Mesenchymal stem cell (in vitro differentiated cells and primary cell): ENCODE results near the gene PODXL2.
A peak's percentile ranks its signal among the peaks of the same experiment; 100 is the strongest.

Experiments used
- DNase-seq: peaks from one replicate; pipeline ENCODE4 v3.0.0-alpha.2; 2013
- H2AFZ ChIP-seq: one replicate; pipeline ENCODE4 v1.6.1; 2013; ENCODE audit warnings: low read depth, mild to moderate bottlenecking, control low read depth, inconsistent platforms, low read length, moderate library complexity
- H2AK5ac ChIP-seq: 2 replicates; pipeline ENCODE4 v1.6.1; 2013; ENCODE audit warnings: low read length, moderate library complexity, mild to moderate bottlenecking, inconsistent platforms; ENCODE audit not compliant: severe bottlenecking
- H2BK120ac ChIP-seq: one replicate; pipeline ENCODE4 v1.6.1; 2013; ENCODE audit warnings: low read depth, mild to moderate bottlenecking, inconsistent platforms, low read length, moderate library complexity
- H2BK12ac ChIP-seq, 2 experiments: one replicate each; pipeline ENCODE4 v1.6.1; 2013; ENCODE audit warnings: inconsistent platforms in 2 of 2, low read length in 2 of 2, mild to moderate bottlenecking in 2 of 2, moderate library complexity in 2 of 2, control low read depth in 1 of 2
- H2BK15ac ChIP-seq: one replicate; pipeline ENCODE4 v1.6.1; 2013; ENCODE audit warnings: mild to moderate bottlenecking, low read depth, inconsistent platforms; ENCODE audit not compliant: poor library complexity, severe bottlenecking
- H2BK5ac ChIP-seq: 2 replicates; pipeline ENCODE4 v1.6.1; 2013; ENCODE audit warnings: low read depth, mild to moderate bottlenecking, low read length, control low read depth, inconsistent platforms; ENCODE audit not compliant: poor library complexity, severe bottlenecking
- H3K14ac ChIP-seq, 2 experiments: one replicate each; pipeline ENCODE4 v1.6.1; 2013; ENCODE audit warnings: inconsistent platforms in 2 of 2, low read length in 2 of 2, control low read depth in 1 of 2, mild to moderate bottlenecking in 1 of 2, moderate library complexity in 1 of 2
- H3K18ac ChIP-seq, 2 experiments: one replicate each; pipeline ENCODE4 v1.6.1; 2013; ENCODE audit warnings: inconsistent platforms in 2 of 2, low read length in 2 of 2, control low read depth in 1 of 2, low read depth in 1 of 2, mild to moderate bottlenecking in 1 of 2
- H3K23ac ChIP-seq, 2 experiments: one replicate each; pipeline ENCODE4 v1.6.1; 2013; ENCODE audit warnings: inconsistent platforms in 2 of 2, low read length in 2 of 2, mild to moderate bottlenecking in 2 of 2, moderate library complexity in 2 of 2, control low read depth in 1 of 2
- H3K27ac ChIP-seq: 2 replicates; pipeline ENCODE4 v1.5.1; 2013; ENCODE audit warnings: mild to moderate bottlenecking, moderate library complexity, low read length, control low read depth, inconsistent platforms; ENCODE audit not compliant: poor library complexity, severe bottlenecking
- H3K27me3 ChIP-seq, 2 experiments: 2 replicates each; pipeline versions ENCODE4 v1.6.1 to v1.7.0; 2013; ENCODE audit warnings: low read length in 2 of 2, mild to moderate bottlenecking in 2 of 2, moderate library complexity in 2 of 2, control low read depth in 1 of 2, inconsistent platforms in 1 of 2; ENCODE audit not compliant: control insufficient read depth in 1 of 2, insufficient read depth in 1 of 2
- H3K36me3 ChIP-seq, 2 experiments: 2 replicates each; pipeline versions ENCODE4 v1.6.1 to v1.7.0; 2013; ENCODE audit warnings: low read length in 2 of 2, control low read depth in 1 of 2, inconsistent platforms in 1 of 2, low read depth in 1 of 2, mild to moderate bottlenecking in 1 of 2; ENCODE audit not compliant: insufficient read depth in 2 of 2, control insufficient read depth in 1 of 2
- H3K4ac ChIP-seq, 2 experiments: one replicate each; pipeline ENCODE4 v1.6.1; 2013; ENCODE audit warnings: inconsistent platforms in 2 of 2, low read length in 2 of 2, mild to moderate bottlenecking in 2 of 2, moderate library complexity in 2 of 2, control low read depth in 1 of 2, low read depth in 1 of 2
- H3K4me1 ChIP-seq: 2 replicates; pipeline ENCODE4 v1.6.1; 2013; ENCODE audit warnings: low read depth, low read length, control low read depth; ENCODE audit not compliant: control insufficient read depth, insufficient read depth
- H3K4me2 ChIP-seq: 2 replicates; pipeline ENCODE4 v1.6.1; 2013; ENCODE audit warnings: low read length, mild to moderate bottlenecking, inconsistent platforms; ENCODE audit not compliant: poor library complexity, severe bottlenecking
- H3K4me3 ChIP-seq, 2 experiments: 2 replicates each; pipeline versions ENCODE4 v1.5.1 to v1.7.0; 2013; ENCODE audit warnings: low read length in 2 of 2, mild to moderate bottlenecking in 2 of 2, control low read depth in 1 of 2, low read depth in 1 of 2; ENCODE audit not compliant: insufficient read depth in 1 of 2
- H3K79me1 ChIP-seq: replicated peaks from 2 replicates; pipeline ENCODE4 v1.6.1; 2013; ENCODE audit warnings: mild to moderate bottlenecking, control low read depth, low read length, inconsistent platforms; ENCODE audit not compliant: poor library complexity, severe bottlenecking
- H3K9ac ChIP-seq: 2 replicates; pipeline ENCODE4 v1.7.0; 2013; ENCODE audit warnings: mild to moderate bottlenecking, low read length, moderate library complexity
- H3K9me3 ChIP-seq: 2 replicates; pipeline ENCODE4 v1.7.0; 2013; ENCODE audit warnings: mild to moderate bottlenecking, low read length; ENCODE audit not compliant: control insufficient read depth
- H4K8ac ChIP-seq: one replicate; pipeline ENCODE4 v1.6.1; 2013; ENCODE audit warnings: inconsistent platforms, mild to moderate bottlenecking, low read length, moderate library complexity
- H4K91ac ChIP-seq: one replicate; pipeline ENCODE4 v1.6.1; 2013; ENCODE audit warnings: mild to moderate bottlenecking, low read length, inconsistent platforms
- WGBS: methylation state at CpG from one replicate; pipeline ENCODE4 v1.1.7; 2013; ENCODE audit warnings: mixed read lengths; 5-methylcytosine and 5-hydroxymethylcytosine counted together

The PODXL2 gene

DNA sequence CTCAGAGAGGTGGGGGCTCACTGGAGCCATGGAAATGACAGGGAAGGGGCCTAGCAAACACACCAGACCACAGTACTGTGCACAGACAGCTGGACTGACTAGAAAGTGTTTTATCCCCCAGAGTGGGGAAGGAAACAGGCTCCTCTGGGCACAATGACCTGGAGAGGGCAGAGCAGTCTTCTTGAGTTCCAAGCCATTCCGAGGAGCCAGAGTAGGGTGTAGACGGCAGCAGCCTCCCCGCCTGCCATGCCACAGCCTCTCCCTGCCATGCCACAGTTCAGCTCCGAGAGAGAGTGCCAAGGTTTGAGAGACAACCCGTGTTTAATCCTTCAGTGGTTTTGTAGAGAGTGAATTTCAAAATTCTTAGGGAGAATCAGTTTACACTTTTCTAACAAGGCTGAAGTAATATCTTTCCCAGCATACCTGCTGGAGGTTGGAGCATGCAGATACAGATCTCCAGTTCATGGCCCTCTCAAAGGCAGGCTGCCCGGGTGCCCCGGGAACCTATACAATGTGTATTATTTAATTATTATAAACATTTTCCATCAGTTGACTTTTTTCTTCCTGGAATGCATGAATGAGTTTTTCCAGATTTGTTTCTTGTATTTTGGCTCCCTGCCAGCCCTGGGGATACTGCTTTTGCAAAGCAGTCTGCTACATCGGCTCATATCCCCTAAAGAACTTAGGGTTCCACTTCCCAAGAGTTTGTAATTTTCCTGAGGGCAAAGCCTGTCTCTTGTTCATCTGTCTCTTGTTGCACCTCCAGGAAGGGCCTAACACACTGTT lies 3.2 kb downstream of the PODXL2 start:
- Histone ChIP-seq H4K91ac (no peak overlapping the region), H4K8ac (no peak overlapping the region), H3K23ac (no peak overlapping the region), H3K9me3 (no peaks in the 10 kb centered on the region), H3K9ac (no peak overlapping the region), H3K18ac (no peak overlapping the region), H3K4ac (no peak overlapping the region), H3K4me1 (peaks cover 13% of the 10 kb centered on the region), H2BK15ac (no peak overlapping the region), H3K4me2 (no peak overlapping the region), H2AK5ac (no peak overlapping the region), H3K36me3 (no peaks in the 10 kb centered on the region), H3K4me3 (no peak overlapping the region), H3K27me3 (peaks cover 26 to 60% of the 10 kb centered on the region in 2 experiments), H2BK5ac (no peak overlapping the region), H2AFZ (no peak overlapping the region), H3K79me1 (no peaks in the 10 kb centered on the region), H3K27ac (no peak overlapping the region), H2BK12ac (no peak overlapping the region), H3K14ac (no peak overlapping the region), H2BK120ac (no peak overlapping the region)
- WGBS = 86% methylated on average over 5 of the region's 8 CpGs
- no peak for DNase-seq

DNA sequence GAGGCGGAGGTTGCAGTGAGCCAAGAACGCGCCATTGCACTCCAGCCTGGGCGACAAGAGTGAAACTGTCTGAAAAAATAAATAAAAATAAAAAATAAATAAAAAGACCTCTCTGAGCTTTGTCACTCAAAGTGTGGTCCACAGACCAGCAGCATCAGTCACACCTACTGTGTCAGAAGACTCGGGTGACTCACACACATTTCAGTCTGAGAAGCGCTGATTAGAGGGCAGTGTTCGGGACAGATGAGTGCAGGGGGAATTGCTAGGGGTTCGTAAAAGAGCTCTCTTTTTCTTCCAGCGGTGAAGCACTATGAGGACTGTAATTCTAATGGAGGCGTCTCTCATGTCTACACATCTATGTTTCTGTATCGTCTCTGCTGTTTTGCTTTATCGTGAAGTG lies 5.7 kb downstream of the PODXL2 start:
- H2AK5ac ChIP-seq = no peak overlapping the region
- no peak overlapping the region for H2BK15ac ChIP-seq
- H4K8ac ChIP-seq = no peak overlapping the region
- H3K9ac ChIP-seq = no peak overlapping the region
- H3K23ac ChIP-seq = no peak overlapping the region
- no peak overlapping the region for H2BK12ac ChIP-seq
- H3K14ac ChIP-seq = no peak overlapping the region
- no peak overlapping the region for H2BK120ac ChIP-seq
- H3K4me2 ChIP-seq = no peak overlapping the region
- H3K79me1 ChIP-seq = no peaks in the 10 kb centered on the region
- no peak overlapping the region for H3K18ac ChIP-seq
- H4K91ac ChIP-seq = no peak overlapping the region
- H2AFZ ChIP-seq = no peak overlapping the region
- no peak overlapping the region for H3K4ac ChIP-seq
- 83% methylated on average over 9 of the region's 12 CpGs for WGBS
- peaks cover 13% of the 10 kb centered on the region for H3K4me1 ChIP-seq
- no peak overlapping the region for H3K27ac ChIP-seq
- no peaks in the 10 kb centered on the region for H3K9me3 ChIP-seq
- H3K27me3 ChIP-seq = peaks cover 17 to 43% of the 10 kb centered on the region in 2 experiments
- H2BK5ac ChIP-seq = no peak overlapping the region
- no peak for DNase-seq
- H3K4me3 ChIP-seq = no peak overlapping the region
- H3K36me3 ChIP-seq = no peaks in the 10 kb centered on the region

DNA sequence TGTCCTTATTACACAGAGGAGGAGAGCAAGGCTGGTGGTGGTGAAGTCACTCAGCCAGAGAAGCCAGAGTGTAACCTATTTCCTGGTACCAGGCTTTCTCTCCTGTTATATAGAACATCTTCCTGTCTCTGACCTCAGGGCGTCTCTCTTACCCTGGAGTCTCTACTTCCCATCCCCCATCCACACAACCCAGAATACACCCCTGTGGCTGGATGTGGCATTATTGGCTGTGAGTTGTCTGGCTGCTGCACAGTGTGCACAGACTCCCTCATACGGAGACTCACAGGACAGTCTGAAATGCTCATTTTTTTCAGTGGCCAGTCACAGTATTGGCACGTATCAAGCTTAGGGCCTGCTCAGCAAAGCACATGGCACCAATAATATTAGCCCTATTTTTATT lies 8.6 kb downstream of the PODXL2 start:
- no peak overlapping the region for H2AFZ ChIP-seq
- no peak overlapping the region for H3K4me2 ChIP-seq
- no peak overlapping the region for H4K91ac ChIP-seq
- peaks cover 12% of the 10 kb centered on the region for H3K4me1 ChIP-seq
- no peak overlapping the region for H4K8ac ChIP-seq
- H3K18ac ChIP-seq = no peak overlapping the region
- no peaks in the 10 kb centered on the region for H3K79me1 ChIP-seq
- no peak overlapping the region for H2BK5ac ChIP-seq
- H3K27ac ChIP-seq = no peak overlapping the region
- WGBS = 56% methylated on average over 3 of the region's 3 CpGs
- no peak overlapping the region for H2BK12ac ChIP-seq
- H2BK15ac ChIP-seq = no peak overlapping the region
- H3K14ac ChIP-seq = peak overlapping the region in 1 of 2 experiments; percentile 65
- no peak overlapping the region for H3K4me3 ChIP-seq
- peaks cover 0 to 17% of the 10 kb centered on the region in 2 experiments for H3K27me3 ChIP-seq
- H3K4ac ChIP-seq = no peak overlapping the region
- no peak overlapping the region for H3K23ac ChIP-seq
- no peaks in the 10 kb centered on the region for H3K9me3 ChIP-seq
- no peak overlapping the region for H3K9ac ChIP-seq
- no peak overlapping the region for H2BK120ac ChIP-seq
- H3K36me3 ChIP-seq = no peaks in the 10 kb centered on the region
- H2AK5ac ChIP-seq = no peak overlapping the region
- peak; percentile 3 for DNase-seq

DNA sequence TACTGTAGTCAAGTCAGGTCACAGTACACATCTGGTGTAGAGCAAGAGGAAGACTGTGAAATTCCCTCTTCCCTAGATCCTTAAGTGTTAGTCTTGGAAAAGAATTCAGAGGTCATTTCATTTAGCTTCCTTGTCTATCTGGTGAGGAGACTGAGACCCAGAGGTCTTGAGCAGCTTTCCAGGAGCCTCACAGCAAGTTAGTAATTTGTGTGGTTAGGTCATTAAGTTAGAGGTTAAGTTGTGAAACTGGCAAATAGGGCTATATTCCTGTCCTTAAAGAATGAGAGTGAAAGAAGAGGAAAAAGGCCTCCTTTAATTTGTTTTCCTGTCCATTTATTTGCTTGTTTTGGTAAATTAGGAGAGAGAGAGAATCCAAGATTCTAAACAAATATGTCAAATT lies 9.0 kb downstream of the PODXL2 start:
- H4K91ac ChIP-seq = no peak overlapping the region
- no peak overlapping the region for H2BK120ac ChIP-seq
- no peak overlapping the region for H3K4me3 ChIP-seq

More for the DNA sequence above, 9.0 kb downstream of the PODXL2 start:
- no peaks in the 10 kb centered on the region for H3K9me3 ChIP-seq
- no peaks in the 10 kb centered on the region for H3K36me3 ChIP-seq
- H3K4me1 ChIP-seq = peaks cover 12% of the 10 kb centered on the region
- peaks cover 0 to 17% of the 10 kb centered on the region in 2 experiments for H3K27me3 ChIP-seq
- H3K18ac ChIP-seq = no peak overlapping the region
- no peaks in the 10 kb centered on the region for H3K79me1 ChIP-seq
- no peak overlapping the region for H2BK12ac ChIP-seq
- no peak overlapping the region for H2AFZ ChIP-seq
- no peak overlapping the region for H3K23ac ChIP-seq
- no peak overlapping the region for H3K27ac ChIP-seq
- no peak overlapping the region for H3K4ac ChIP-seq
- H4K8ac ChIP-seq = no peak overlapping the region
- H2BK5ac ChIP-seq = no peak overlapping the region
- no peak overlapping the region for H2AK5ac ChIP-seq
- H3K14ac ChIP-seq = no peak overlapping the region
- DNase-seq = peak; percentile 6
- H2BK15ac ChIP-seq = no peak overlapping the region
- no peak overlapping the region for H3K4me2 ChIP-seq
- H3K9ac ChIP-seq = no peak overlapping the region
